ENCODE results near the gene CD300LD. TPM values are rescaled to one million over a fixed set of nuclear protein-coding genes. Genes with fewer than 3 reads are reported as not detected.

CD300LD gene
- polyA plus RNA-seq, 1 of the 3 experiments (the other 2 are of a cell fraction), result not detected

DNA sequence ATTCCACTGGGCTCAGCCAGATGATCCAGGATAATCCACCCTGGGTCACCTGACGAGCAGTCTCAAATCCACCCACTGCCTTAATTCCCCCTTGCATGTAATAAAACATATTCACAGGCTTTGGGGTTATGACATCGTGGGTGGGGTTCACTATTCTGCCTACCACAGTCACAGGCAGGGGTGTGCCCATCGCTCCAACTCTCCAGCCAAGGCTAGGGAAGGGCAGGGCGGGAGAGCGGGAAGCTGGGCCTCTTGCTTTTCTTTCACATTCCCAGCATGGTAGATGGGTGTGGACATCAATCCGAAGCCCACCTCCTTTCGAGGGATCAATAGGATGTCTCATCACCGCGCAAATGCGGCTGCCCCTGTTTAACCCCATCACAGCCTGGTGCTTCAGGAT is 12.7 kb upstream of the CD300LD start (continued):
- no peak for TF ChIP-seq TCF12 (IDR thresholded peaks at IDR 0.05)

DNA sequence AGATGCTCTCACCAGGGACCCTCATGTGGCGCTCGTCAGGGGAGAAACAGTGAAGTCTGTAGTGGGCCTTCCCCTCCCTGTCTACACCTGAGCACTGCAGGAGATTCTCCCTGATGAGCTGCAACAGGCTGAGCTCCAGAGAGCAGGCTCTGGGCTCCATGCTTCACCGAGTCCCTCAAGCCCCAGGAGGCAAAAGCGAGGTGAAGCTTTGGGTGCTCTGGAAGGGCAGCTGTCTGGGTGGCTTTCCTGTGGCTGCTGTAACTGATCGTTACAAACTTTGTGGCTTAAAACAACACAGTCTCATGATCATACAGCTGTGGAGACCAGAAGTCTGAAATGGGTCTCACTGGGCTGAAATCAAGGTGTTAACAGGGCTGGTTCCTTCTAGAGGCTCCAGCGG is 12.1 kb upstream of the CD300LD start:
- no peaks in the 10 kb centered on the region for H3K9me2 ChIP-seq
- peaks cover 0 to 6% of the 10 kb centered on the region in 2 experiments; a peak in 1 of 4 replicates for H3K4me1 ChIP-seq (ENCODE audit: control insufficient read depth in 1 of 2, insufficient read depth in 2 of 2, low read depth in 1 of 2, low read length in 1 of 2)
- no peak overlapping the region for H2AFZ ChIP-seq (ENCODE audit: low read depth)
- no peak overlapping the region for H3K27ac ChIP-seq (ENCODE audit: low read depth in 2 of 2, low read length in 1 of 2)
- H3K27me3 ChIP-seq (ENCODE audit: insufficient read depth), result no peaks in the 10 kb centered on the region
- H3F3A ChIP-seq (replicated peaks; ENCODE audit: insufficient read depth), result no peaks in the 10 kb centered on the region
- WGBS (ENCODE audit: low lambda C conversion rate), result 34% methylated on average over 6 of the region's 6 CpGs
- CTCF ChIA-PET, result interaction anchor here (0.8 to 4.3 kb wide), 9 partner anchors 13 to 303 kb away, joined by 3 to 28 read pairs (median 10); partner anchors contain the start of genes CD300H, GPR142 and RAB37
- H3K79me2 ChIP-seq (ENCODE audit: insufficient read depth), result no peaks in the 10 kb centered on the region
- no peak overlapping the region for H3K4me2 ChIP-seq
- H3K9me3 ChIP-seq, result no peaks in the 10 kb centered on the region
- POLR2A ChIA-PET, result interaction anchor here (0.6 to 0.7 kb wide), 2 partner anchors 26 to 67 kb away, joined by 3 read pairs; no protein-coding TSS in a partner anchor
- no peaks in the 10 kb centered on the region for H4K20me1 ChIP-seq (ENCODE audit: insufficient read depth)
- H3K9ac ChIP-seq, result no peak overlapping the region
- TF ChIP-seq CHD2 (IDR thresholded peaks at IDR 0.05; ENCODE audit: low read length, partially characterized antibody), result no peak
- H3K36me3 ChIP-seq (replicated peaks in 1 of 2; ENCODE audit: control insufficient read depth in 1 of 2, insufficient read depth in 2 of 2, low read length in 1 of 2), result no peaks in the 10 kb centered on the region
- no peak overlapping the region for H3K4me3 ChIP-seq (ENCODE audit: low read depth in 2 of 2, low read length in 1 of 2)
- no peak for DNase-seq

DNA sequence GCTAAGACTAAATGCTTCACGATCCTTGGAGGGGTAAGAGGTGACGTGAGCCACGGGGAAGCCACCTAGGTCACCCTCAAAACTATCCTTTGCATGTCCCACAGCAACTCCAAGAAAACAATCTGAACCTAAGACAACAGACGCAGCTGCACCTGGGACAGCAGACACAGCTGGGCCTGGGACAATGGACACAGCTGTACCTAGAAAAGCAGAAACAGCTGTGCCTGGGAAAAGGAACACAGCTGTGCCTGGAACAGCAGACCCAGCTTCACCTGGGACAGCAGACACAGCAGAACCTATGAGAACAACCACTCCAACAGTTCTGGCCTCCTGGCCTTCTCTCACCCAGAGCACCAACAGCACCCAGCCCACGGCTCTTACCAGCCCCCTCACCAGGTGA is 11.7 kb upstream of the CD300LD start:
- Histone ChIP-seq H3K4me2 (no peak overlapping the region), H3K36me3 (replicated peaks in 1 of 2; ENCODE audit: control insufficient read depth in 1 of 2, insufficient read depth in 2 of 2, low read length in 1 of 2) (no peaks in the 10 kb centered on the region), H3F3A (replicated peaks; ENCODE audit: insufficient read depth) (no peaks in the 10 kb centered on the region), H3K27me3 (ENCODE audit: insufficient read depth) (no peaks in the 10 kb centered on the region), H3K79me2 (ENCODE audit: insufficient read depth) (no peaks in the 10 kb centered on the region), H4K20me1 (ENCODE audit: insufficient read depth) (no peaks in the 10 kb centered on the region), H2AFZ (ENCODE audit: low read depth) (no peak overlapping the region), H3K9me3 (no peaks in the 10 kb centered on the region), H3K4me3 (ENCODE audit: low read depth in 2 of 2, low read length in 1 of 2) (no peak overlapping the region), H3K4me1 (ENCODE audit: control insufficient read depth in 1 of 2, insufficient read depth in 2 of 2, low read depth in 1 of 2, low read length in 1 of 2) (peaks cover 0 to 7% of the 10 kb centered on the region in 2 experiments; a peak in 1 of 4 replicates), H3K9me2 (no peaks in the 10 kb centered on the region), H3K27ac (ENCODE audit: low read depth in 2 of 2, low read length in 1 of 2) (no peak overlapping the region), H3K9ac (no peak overlapping the region)
- ChIA-PET CTCF (interaction anchor here (0.7 to 4.7 kb wide), 18 partner anchors 8 to 303 kb away, joined by 3 to 31 read pairs (median 6); partner anchors contain the start of genes CD300H, GPR142 and RAB37), POLR2A (interaction anchor here (0.7 kb wide), 1 partner anchor 26 kb away, joined by 3 read pairs; no protein-coding TSS in a partner anchor)
- no peak for DNase-seq
- 23% methylated on average over 5 of the region's 5 CpGs for WGBS (ENCODE audit: low lambda C conversion rate)
- no peak for TF ChIP-seq MEF2A (IDR thresholded peaks at IDR 0.05; ENCODE audit: borderline replicate concordance, low read depth)
- TF ChIP-seq NFIC (IDR thresholded peaks at IDR 0.05; ENCODE audit: borderline replicate concordance), result no peak
- TF ChIP-seq CHD2 (IDR thresholded peaks at IDR 0.05; ENCODE audit: low read length, partially characterized antibody), result no peak
- TF ChIP-seq MXI1 (IDR thresholded peaks at IDR 0.05; ENCODE audit: low read depth, low read length), result no peak
- no peak for TF ChIP-seq GABPA (IDR thresholded peaks at IDR 0.05; ENCODE audit: low read depth)
- TF ChIP-seq, protein P1, sequence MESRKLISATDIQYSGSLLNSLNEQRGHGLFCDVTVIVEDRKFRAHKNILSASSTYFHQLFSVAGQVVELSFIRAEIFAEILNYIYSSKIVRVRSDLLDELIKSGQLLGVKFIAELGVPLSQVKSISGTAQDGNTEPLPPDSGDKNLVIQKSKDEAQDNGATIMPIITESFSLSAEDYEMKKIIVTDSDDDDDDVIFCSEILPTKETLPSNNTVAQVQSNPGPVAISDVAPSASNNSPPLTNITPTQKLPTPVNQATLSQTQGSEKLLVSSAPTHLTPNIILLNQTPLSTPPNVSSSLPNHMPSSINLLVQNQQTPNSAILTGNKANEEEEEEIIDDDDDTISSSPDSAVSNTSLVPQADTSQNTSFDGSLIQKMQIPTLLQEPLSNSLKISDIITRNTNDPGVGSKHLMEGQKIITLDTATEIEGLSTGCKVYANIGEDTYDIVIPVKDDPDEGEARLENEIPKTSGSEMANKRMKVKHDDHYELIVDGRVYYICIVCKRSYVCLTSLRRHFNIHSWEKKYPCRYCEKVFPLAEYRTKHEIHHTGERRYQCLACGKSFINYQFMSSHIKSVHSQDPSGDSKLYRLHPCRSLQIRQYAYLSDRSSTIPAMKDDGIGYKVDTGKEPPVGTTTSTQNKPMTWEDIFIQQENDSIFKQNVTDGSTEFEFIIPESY (IDR thresholded peaks at IDR 0.05; ENCODE audit: borderline replicate concordance, low read depth), result no peak
- no peak for TF ChIP-seq TCF12 (IDR thresholded peaks at IDR 0.05)
